CD4-positive, alpha-beta T cell (primary cell): ENCODE measurements around the gene LMAN2. TPM values are rescaled to one million over a fixed set of nuclear protein-coding genes. Genes with fewer than 3 reads are reported as not detected.

Experiments
- ATAC-seq: fragments of 200-7000 bp; cut with Tn5 transposase; one replicate; pipeline ENCODE4 v1.10.0; 2022; ENCODE audit warnings: mild to moderate bottlenecking; ENCODE audit not compliant: poor library complexity
- CTCF ChIA-PET: fragments of 350-600 bp; sonication (Branson Sonifier 250); formaldehyde crosslinking; loops from one replicate; lab custom pipeline; 2021; ENCODE audit warnings: antibody characterized with exemption, inconsistent platforms; lab: Charles Lee
- POLR2A ChIA-PET: fragments of 350-600 bp; sonication (Branson Sonifier 250); formaldehyde crosslinking; loops from one replicate; lab custom pipeline; 2021; ENCODE audit warnings: antibody characterized with exemption, inconsistent platforms; lab: Charles Lee
- DNase-seq, 14 experiments: peaks; one replicate each; pipeline ENCODE4 v3.0.0-alpha.2; 2013 to 2020; ENCODE audit warnings: mixed read lengths in 2 of 14
- H3K27ac ChIP-seq, 2 donors: one replicate each; pipeline versions ENCODE4 v1.5.1 to v1.7.0; 2013; ENCODE audit warnings: low read length in 2 of 2, low read depth in 1 of 2, mild to moderate bottlenecking in 1 of 2
- H3K27me3 ChIP-seq, 2 experiments: 1 replicate in 1 of 2; 2 replicates in 1 of 2; pipeline versions ENCODE4 v1.6.1 to v1.7.0; 2013; ENCODE audit warnings: low read length in 2 of 2, control low read depth in 1 of 2, mild to moderate bottlenecking in 1 of 2, moderate library complexity in 1 of 2; ENCODE audit not compliant: insufficient read depth in 2 of 2, control insufficient read depth in 1 of 2
- H3K36me3 ChIP-seq: one replicate; pipeline ENCODE4 v1.6.1; 2013; ENCODE audit warnings: low read length, control low read depth; ENCODE audit not compliant: insufficient read depth
- H3K4me1 ChIP-seq: one replicate; pipeline ENCODE4 v1.6.1; 2013; ENCODE audit warnings: low read length, control low read depth; ENCODE audit not compliant: insufficient read depth
- H3K4me3 ChIP-seq: one replicate; pipeline ENCODE4 v1.5.1; 2013; ENCODE audit warnings: mild to moderate bottlenecking, low read length, moderate library complexity
- H3K9me3 ChIP-seq, 2 experiments: 1 replicate in 1 of 2; 2 replicates in 1 of 2; pipeline versions ENCODE4 v1.6.1 to v1.7.0; 2013; ENCODE audit warnings: low read length in 2 of 2, mild to moderate bottlenecking in 2 of 2, control low read depth in 1 of 2, moderate library complexity in 1 of 2; ENCODE audit not compliant: control insufficient read depth in 1 of 2, insufficient read depth in 1 of 2
- H3K27ac Mint-ChIP-seq: one replicate; pipeline ENCODE4 v1.8.0; 2020; ENCODE audit warnings: mixed read lengths
- H3K27me3 Mint-ChIP-seq: one replicate; pipeline ENCODE4 v1.8.0; 2021; ENCODE audit warnings: mixed read lengths
- H3K36me3 Mint-ChIP-seq: one replicate; pipeline ENCODE4 v1.8.0; 2021; ENCODE audit warnings: low read depth, mixed read lengths
- H3K4me1 Mint-ChIP-seq: one replicate; pipeline ENCODE4 v1.8.0; 2021; ENCODE audit warnings: low read depth, mixed read lengths
- H3K4me3 Mint-ChIP-seq: one replicate; pipeline ENCODE4 v1.8.0; 2020; ENCODE audit warnings: mild to moderate bottlenecking, mixed read lengths
- H3K9me3 Mint-ChIP-seq: one replicate; pipeline ENCODE4 v1.8.0; 2020; ENCODE audit warnings: mixed read lengths
- CTCF ChIP-seq: fragments of 200-600 bp; IDR thresholded peaks from one replicate; pipeline ENCODE4 v1.8.0; 2022; ENCODE audit warnings: antibody characterized with exemption, mild to moderate bottlenecking
- intact Hi-C, 2 experiments: fragments of 100-400 bp; cut with DNase I in 1 of 2; cut with micrococcal nuclease in 1 of 2; formaldehyde crosslinking; loops; one replicate each; pipeline versions ENCODE4 v1.15.1 to v1.9.0; 2023 to 2025; cut with DNase I, micrococcal nuclease
- total RNA-seq, 174 experiments: library from RNA in 2 of 174; stranded (reverse) in 2 of 174; gene quantifications; one replicate each; pipeline ENCODE4 v1.2.3 and lab custom pipeline; 2021 to 2026

The LMAN2 gene
- total RNA-seq, 2 experiments from 2014 or later = 54.5 to 55.6 TPM

GRCh38 chr5:177385720-177386119 is 34.3 kb upstream of the LMAN2 start:
- ATAC-seq = no peak
- H3K4me1 ChIP-seq = peaks cover 83% of the 10 kb centered on the region
- TF ChIP-seq CTCF = no peak
- ChIA-PET CTCF (interaction anchor here (1.6 kb wide), 1 partner anchor 69 kb away, joined by 3 read pairs; no protein-coding TSS in a partner anchor), POLR2A (interaction anchor here (1.0 to 1.3 kb wide), 2 partner anchors 14 to 59 kb away, joined by 4 to 6 read pairs; no protein-coding TSS in a partner anchor)
- H3K4me3 ChIP-seq = no peak overlapping the region
- Mint-ChIP-seq H3K4me1 (peaks cover 47% of the 10 kb centered on the region), H3K4me3 (no peak overlapping the region), H3K27me3 (no peaks in the 10 kb centered on the region), H3K27ac (no peak overlapping the region), H3K36me3 (no peaks in the 10 kb centered on the region), H3K9me3 (no peaks in the 10 kb centered on the region)
- H3K36me3 ChIP-seq = no peaks in the 10 kb centered on the region
- no peaks in the 10 kb centered on the region for H3K27me3 ChIP-seq
- no peaks in the 10 kb centered on the region for H3K9me3 ChIP-seq
- intact Hi-C loops = no loop called here
- no peak for DNase-seq
- no peak overlapping the region for H3K27ac ChIP-seq

DNA sequence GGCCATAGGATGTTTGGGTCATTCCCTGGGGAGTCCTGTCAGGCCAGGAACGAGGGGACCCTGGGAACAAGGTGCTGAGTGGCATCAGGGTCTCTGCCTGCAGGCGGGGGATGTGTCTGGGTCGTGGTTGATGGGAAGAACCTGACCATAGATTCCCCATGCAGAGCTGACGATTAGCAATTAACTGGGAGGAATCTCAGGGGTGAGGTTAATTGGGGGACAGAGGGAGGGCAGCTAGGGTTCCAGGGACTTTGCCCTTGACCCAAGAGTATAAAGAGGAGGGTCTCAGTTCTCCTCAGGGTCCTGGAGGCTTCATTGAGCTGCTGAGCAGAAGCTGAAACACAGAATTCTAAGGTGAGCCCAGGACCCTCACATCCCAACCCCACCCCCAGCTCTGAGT is 32.7 kb upstream of the LMAN2 start, which contains the start of gene SLC34A1:
SLC34A1 (plus strand) TSS at position 301 of the 400 bp plus-strand sequence. CDS start 1,308 bp downstream, outside the sequence.
- Mint-ChIP-seq H3K4me1 (peaks cover 37% of the 10 kb centered on the region), H3K27ac (no peak within 1 kb of the TSS), H3K4me3 (no peak within 1 kb of the TSS), H3K9me3 (no peaks in the 10 kb centered on the region), H3K27me3 (no peaks in the 10 kb centered on the region), H3K36me3 (no peaks in the 10 kb centered on the region)
- intact Hi-C loops = no loop called here
- TF ChIP-seq CTCF = no peak
- H3K4me3 ChIP-seq = no peak within 1 kb of the TSS
- H3K27me3 ChIP-seq = no peaks in the 10 kb centered on the region
- POLR2A ChIA-PET = interaction anchor here (1.0 to 2.1 kb wide), 2 partner anchors 15 to 20 kb away, joined by 3 to 5 read pairs; no protein-coding TSS in a partner anchor
- ATAC-seq (no peak), DNase-seq (no peak)
- peaks cover 77% of the 10 kb centered on the region for H3K4me1 ChIP-seq
- H3K27ac ChIP-seq = no peak within 1 kb of the TSS
- H3K9me3 ChIP-seq = no peaks in the 10 kb centered on the region
- no peaks in the 10 kb centered on the region for H3K36me3 ChIP-seq
- CTCF ChIA-PET = no interaction called here

- Histone ChIP-seq H3K4me3 (no peak overlapping the region), H3K9me3 (no peaks in the 10 kb centered on the region), H3K27me3 (no peaks in the 10 kb centered on the region), H3K27ac (no peak overlapping the region), H3K36me3 (no peaks in the 10 kb centered on the region), H3K4me1 (peaks cover 77% of the 10 kb centered on the region)
- H3K36me3 Mint-ChIP-seq = no peaks in the 10 kb centered on the region
- TF ChIP-seq CTCF = no peak
- CTCF ChIA-PET = interaction anchor here (1.0 to 2.5 kb wide), 8 partner anchors 8 to 269 kb away, joined by 3 to 8 read pairs (median 4); no protein-coding TSS in a partner anchor
- H3K4me3 Mint-ChIP-seq = no peak overlapping the region
- no peaks in the 10 kb centered on the region for H3K27me3 Mint-ChIP-seq
- peaks cover 29% of the 10 kb centered on the region for H3K4me1 Mint-ChIP-seq
- ATAC-seq (no peak), DNase-seq (no peak)
- H3K9me3 Mint-ChIP-seq = no peaks in the 10 kb centered on the region
- H3K27ac Mint-ChIP-seq = no peak overlapping the region
- intact Hi-C loops = no loop called here
- POLR2A ChIA-PET = interaction anchor here (0.5 to 2.1 kb wide), 9 partner anchors 11 to 82 kb away, joined by 3 to 15 read pairs (median 4); partner anchors contain the start of genes GRK6, LMAN2 and RGS14
Measured at GRCh38 chr5:177383181-177383580, 31.7 kb upstream of the LMAN2 start.
